ENCODE measurements around the gene SLC37A3.

GRCh38 chr7:140402178-140402835 is 4.0 kb upstream of the SLC37A3 start:
- no peak for TF ChIP-seq CTCF (IDR thresholded peaks at IDR 0.05)
- no peak for TF ChIP-seq POLR2A (IDR thresholded peaks at IDR 0.05)
